Measurements from ENCODE around the gene ANGPT4. TPM values are rescaled to one million over a fixed set of nuclear protein-coding genes. Genes with fewer than 3 reads are reported as not detected.

Gene ANGPT4
- total and polyA plus RNA-seq, 10 of the 15 experiments (the other 5 are each of a cell fraction or from before 2014, with no cell fraction given), result 0.01 to 0.16 TPM; not detected in 8

DNA sequence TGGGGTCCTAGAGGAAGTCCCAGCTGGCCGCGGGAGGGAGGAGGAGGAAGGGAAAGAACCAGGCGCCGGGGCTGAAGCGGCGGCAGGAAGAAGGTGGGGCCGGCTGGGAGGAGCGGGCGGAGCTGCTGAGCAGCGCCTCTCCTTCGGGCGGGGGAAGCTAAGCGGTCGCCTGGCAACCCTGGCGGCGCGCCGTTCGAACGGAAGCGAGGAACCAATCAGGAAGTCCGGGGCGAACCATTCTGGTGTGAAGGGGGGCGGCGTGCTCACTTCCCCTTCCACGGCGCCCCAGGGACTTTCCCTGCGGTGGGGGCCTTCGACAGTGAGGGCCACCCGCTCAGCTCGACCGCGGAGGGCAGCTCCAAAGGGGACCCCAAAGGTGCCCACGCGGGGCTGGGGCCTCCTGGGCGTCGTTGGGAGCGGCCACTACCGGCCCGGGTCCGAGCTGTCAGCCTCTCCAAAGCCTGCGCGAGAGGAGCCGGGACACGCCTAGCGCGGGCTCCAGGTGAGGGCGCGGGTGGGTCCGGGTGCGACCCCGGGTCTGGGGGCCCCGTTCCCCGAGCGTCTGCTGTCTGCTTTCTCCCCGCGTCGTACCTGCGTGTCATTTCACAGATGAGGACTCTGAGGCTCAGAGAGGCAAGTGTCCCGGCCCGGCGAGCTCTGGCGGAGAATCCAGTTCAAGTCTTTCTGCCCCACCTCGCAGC, 82.5 kb downstream of the ANGPT4 start, which contains the start of gene FAM110A (continued):
- TF ChIP-seq, protein P1, sequence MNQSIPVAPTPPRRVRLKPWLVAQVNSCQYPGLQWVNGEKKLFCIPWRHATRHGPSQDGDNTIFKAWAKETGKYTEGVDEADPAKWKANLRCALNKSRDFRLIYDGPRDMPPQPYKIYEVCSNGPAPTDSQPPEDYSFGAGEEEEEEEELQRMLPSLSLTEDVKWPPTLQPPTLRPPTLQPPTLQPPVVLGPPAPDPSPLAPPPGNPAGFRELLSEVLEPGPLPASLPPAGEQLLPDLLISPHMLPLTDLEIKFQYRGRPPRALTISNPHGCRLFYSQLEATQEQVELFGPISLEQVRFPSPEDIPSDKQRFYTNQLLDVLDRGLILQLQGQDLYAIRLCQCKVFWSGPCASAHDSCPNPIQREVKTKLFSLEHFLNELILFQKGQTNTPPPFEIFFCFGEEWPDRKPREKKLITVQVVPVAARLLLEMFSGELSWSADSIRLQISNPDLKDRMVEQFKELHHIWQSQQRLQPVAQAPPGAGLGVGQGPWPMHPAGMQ (IDR thresholded peaks at IDR 0.05; ENCODE audit: borderline replicate concordance), result no peak
- TF ChIP-seq ATF7 (IDR thresholded peaks at IDR 0.05; ENCODE audit: low read depth) (peak; percentile 98), JUND (IDR thresholded peaks at IDR 0.05; ENCODE audit: low read depth, low read length) (peak; percentile 97), BRCA1 (IDR thresholded peaks at IDR 0.05; ENCODE audit: low read depth, low read length) (no peak), FOS (IDR thresholded peaks at IDR 0.05; ENCODE audit: borderline replicate concordance, extremely low read depth, insufficient read length) (no peak), SREBF2 (IDR thresholded peaks at IDR 0.05; ENCODE audit: low read length) (no peak), ZBED1 (IDR thresholded peaks at IDR 0.05; ENCODE audit: borderline replicate concordance) (no peak), EP300 (IDR thresholded peaks at IDR 0.05; ENCODE audit: borderline replicate concordance in 1 of 2, control insufficient read depth in 1 of 2, low read depth in 2 of 2, low read length in 2 of 2) (0 out of 4 replicates have a peak, but pooled peaks of 1 of the 2 experiments have one; percentile 10), SREBF1 (IDR thresholded peaks at IDR 0.05; ENCODE audit: low read length) (peak; percentile 91), NRF1 (conservative IDR thresholded peaks at IDR 0.05; ENCODE audit: low read depth, low read length) (no peak), RB1 (IDR thresholded peaks at IDR 0.05; ENCODE audit: borderline replicate concordance) (peak; percentile 64; the same call in 1 of the 2 replicates), BHLHE40 (IDR thresholded peaks at IDR 0.05; ENCODE audit: borderline replicate concordance in 1 of 2, low read depth in 2 of 2, low read length in 1 of 2) (peak; percentile 95 to 96), SUZ12 (IDR thresholded peaks at IDR 0.05; ENCODE audit: unreplicated experiment) (no peak), MEF2B (IDR thresholded peaks at IDR 0.05; ENCODE audit: partially characterized antibody, poor library complexity, severe bottlenecking) (peak; percentile 47), RBBP5 (conservative IDR thresholded peaks at IDR 0.05) (no peak), GABPA (IDR thresholded peaks at IDR 0.05; ENCODE audit: low read depth) (no peak), KLF5 (IDR thresholded peaks at IDR 0.05; ENCODE audit: partially characterized antibody) (peak; percentile 98)
- TF ChIP-seq, protein P2, sequence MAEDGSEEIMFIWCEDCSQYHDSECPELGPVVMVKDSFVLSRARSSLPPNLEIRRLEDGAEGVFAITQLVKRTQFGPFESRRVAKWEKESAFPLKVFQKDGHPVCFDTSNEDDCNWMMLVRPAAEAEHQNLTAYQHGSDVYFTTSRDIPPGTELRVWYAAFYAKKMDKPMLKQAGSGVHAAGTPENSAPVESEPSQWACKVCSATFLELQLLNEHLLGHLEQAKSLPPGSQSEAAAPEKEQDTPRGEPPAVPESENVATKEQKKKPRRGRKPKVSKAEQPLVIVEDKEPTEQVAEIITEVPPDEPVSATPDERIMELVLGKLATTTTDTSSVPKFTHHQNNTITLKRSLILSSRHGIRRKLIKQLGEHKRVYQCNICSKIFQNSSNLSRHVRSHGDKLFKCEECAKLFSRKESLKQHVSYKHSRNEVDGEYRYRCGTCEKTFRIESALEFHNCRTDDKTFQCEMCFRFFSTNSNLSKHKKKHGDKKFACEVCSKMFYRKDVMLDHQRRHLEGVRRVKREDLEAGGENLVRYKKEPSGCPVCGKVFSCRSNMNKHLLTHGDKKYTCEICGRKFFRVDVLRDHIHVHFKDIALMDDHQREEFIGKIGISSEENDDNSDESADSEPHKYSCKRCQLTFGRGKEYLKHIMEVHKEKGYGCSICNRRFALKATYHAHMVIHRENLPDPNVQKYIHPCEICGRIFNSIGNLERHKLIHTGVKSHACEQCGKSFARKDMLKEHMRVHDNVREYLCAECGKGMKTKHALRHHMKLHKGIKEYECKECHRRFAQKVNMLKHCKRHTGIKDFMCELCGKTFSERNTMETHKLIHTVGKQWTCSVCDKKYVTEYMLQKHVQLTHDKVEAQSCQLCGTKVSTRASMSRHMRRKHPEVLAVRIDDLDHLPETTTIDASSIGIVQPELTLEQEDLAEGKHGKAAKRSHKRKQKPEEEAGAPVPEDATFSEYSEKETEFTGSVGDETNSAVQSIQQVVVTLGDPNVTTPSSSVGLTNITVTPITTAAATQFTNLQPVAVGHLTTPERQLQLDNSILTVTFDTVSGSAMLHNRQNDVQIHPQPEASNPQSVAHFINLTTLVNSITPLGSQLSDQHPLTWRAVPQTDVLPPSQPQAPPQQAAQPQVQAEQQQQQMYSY (CRISPR knock-in tag; IDR thresholded peaks at IDR 0.05), result no peak
- TF ChIP-seq, protein P3, sequence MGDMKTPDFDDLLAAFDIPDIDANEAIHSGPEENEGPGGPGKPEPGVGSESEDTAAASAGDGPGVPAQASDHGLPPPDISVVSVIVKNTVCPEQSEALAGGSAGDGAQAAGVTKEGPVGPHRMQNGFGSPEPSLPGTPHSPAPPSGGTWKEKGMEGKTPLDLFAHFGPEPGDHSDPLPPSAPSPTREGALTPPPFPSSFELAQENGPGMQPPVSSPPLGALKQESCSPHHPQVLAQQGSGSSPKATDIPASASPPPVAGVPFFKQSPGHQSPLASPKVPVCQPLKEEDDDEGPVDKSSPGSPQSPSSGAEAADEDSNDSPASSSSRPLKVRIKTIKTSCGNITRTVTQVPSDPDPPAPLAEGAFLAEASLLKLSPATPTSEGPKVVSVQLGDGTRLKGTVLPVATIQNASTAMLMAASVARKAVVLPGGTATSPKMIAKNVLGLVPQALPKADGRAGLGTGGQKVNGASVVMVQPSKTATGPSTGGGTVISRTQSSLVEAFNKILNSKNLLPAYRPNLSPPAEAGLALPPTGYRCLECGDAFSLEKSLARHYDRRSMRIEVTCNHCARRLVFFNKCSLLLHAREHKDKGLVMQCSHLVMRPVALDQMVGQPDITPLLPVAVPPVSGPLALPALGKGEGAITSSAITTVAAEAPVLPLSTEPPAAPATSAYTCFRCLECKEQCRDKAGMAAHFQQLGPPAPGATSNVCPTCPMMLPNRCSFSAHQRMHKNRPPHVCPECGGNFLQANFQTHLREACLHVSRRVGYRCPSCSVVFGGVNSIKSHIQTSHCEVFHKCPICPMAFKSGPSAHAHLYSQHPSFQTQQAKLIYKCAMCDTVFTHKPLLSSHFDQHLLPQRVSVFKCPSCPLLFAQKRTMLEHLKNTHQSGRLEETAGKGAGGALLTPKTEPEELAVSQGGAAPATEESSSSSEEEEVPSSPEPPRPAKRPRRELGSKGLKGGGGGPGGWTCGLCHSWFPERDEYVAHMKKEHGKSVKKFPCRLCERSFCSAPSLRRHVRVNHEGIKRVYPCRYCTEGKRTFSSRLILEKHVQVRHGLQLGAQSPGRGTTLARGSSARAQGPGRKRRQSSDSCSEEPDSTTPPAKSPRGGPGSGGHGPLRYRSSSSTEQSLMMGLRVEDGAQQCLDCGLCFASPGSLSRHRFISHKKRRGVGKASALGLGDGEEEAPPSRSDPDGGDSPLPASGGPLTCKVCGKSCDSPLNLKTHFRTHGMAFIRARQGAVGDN (IDR thresholded peaks at IDR 0.05), result no peak
- TF ChIP-seq, protein P4, sequence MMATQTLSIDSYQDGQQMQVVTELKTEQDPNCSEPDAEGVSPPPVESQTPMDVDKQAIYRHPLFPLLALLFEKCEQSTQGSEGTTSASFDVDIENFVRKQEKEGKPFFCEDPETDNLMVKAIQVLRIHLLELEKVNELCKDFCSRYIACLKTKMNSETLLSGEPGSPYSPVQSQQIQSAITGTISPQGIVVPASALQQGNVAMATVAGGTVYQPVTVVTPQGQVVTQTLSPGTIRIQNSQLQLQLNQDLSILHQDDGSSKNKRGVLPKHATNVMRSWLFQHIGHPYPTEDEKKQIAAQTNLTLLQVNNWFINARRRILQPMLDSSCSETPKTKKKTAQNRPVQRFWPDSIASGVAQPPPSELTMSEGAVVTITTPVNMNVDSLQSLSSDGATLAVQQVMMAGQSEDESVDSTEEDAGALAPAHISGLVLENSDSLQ (IDR thresholded peaks at IDR 0.05), result no peak
